GM21526 (cell line): ENCODE data around the gene CNTN5.

Experiments
- ATAC-seq: cut with Tn5 transposase; IDR thresholded peaks from one replicate; pipeline ENCODE4 v1.9.1; 2021; ENCODE audit warnings: moderate library complexity; ENCODE audit not compliant: unreplicated experiment, low FRiP score

Gene CNTN5

DNA sequence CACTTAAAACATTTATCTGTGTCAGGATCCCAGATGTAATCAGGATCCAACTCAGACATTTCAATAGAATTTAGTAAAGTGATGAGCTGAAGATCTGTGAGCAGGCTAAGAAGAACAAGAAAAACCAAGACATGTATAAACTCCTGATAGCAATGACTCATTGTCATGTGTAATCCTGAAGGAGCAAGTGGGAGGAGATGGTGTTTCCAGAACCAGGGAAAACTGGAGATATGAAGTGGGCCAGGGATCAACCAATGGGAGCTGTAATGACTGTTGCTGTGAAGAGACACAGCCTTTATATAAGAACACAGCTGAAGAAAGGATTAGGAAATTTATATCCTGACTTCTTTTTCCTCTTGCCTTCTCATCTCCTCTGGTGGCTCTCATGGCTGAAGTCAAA is 983.8 kb downstream of the CNTN5 start:
- no peak for ATAC-seq

DNA sequence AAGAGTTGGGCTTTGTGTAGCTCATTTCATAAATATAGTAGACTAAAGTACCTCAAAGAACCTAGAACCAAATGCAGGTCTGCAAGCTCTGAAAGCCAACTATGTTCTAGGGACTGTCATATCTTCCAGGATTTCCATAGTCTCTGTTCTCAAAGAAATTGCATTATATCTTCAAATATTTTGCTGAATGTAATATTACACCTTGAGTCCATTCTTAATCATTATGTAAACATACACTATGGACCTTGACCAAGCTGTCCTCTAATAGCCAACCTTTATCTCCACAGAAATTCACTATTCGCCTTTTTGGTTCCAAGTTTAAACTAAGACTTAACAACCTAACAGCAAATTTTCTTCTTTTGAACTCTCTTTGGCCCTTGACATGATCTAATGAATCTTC is 987.7 kb downstream of the CNTN5 start:
- ATAC-seq: no peak

DNA sequence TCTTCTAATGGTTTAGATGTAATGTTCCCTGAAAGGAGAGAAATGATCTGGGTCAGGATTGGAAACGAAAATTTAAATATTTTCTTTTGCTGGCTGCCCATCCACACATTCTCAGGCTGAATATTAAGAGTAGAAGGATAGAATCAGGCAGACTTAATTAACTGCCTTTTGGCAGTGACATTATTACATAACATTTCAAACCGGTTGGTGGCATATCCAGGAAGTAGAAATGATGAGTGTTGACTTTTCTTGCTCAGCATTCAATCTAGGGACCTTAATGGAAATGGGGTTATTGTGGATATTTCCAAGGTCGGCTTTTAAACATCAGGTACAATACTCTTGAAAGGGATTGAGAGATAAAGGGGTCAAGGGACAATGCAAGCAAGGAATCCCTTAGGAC is 989.0 kb downstream of the CNTN5 start:
- ATAC-seq: no peak

- no peak for ATAC-seq
These were observed 989.6 kb downstream of the CNTN5 start for GRCh38 chr11:100010393-100010792.

GRCh38 chr11:100011697-100012096 is 990.9 kb downstream of the CNTN5 start:
- no peak for ATAC-seq

DNA sequence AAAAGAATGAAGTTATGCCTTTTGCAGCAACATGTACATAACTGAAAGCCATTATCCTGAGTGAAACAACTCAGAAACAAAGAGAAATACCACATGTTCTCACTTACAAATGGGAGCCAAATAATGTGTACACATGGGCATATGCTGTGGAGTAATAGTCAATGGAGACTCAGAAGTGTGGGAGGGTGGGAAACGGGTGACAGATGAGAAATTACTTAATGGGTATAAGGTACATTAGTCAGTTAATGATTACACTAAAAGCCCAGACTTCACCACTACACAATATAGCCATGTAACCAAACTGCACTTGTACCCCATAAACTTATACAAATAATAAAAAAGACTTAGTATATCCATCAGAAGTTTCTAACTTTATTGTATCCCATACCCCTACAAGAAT is 992.3 kb downstream of the CNTN5 start:
- no peak for ATAC-seq

- ATAC-seq: no peak
These were observed 1011.2 kb downstream of the CNTN5 start for GRCh38 chr11:100031973-100032372.

DNA sequence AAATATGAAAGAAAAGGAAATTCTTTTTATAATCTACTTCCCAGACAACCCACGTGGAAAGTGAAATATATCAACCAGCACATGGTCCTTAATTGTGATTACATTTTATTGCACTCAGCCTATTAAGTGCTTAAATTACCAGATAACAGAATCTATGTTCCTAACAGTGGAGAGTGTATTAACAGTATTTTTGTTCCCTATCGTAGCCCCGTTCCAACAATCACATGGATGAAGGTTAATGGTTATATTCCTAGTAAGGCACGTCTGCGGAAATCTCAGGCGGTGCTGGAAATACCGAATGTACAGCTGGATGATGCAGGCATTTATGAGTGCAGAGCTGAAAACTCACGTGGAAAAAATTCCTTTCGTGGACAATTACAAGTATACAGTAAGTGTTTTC is 1040.3 kb downstream of the CNTN5 start:
- ATAC-seq: no peak

DNA sequence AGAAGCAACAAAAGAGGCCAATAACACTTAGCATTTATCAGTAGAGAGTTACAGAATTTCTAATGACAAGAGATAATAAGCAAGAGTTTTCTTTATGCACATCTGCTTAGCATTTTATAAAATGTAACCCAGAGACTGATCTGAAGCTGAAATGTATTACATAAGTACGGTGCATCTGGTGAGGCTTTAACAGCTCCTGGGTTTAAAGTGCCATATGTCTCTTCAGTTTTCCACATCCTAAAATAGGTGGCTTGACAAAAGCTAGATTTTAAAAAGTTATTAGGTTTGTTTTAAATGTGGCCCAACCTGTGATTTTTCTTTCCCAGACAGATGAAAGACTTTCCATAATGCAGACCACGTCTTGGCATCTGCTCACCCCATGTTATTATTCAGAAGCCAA is 1045.7 kb downstream of the CNTN5 start:
- ATAC-seq: no peak

DNA sequence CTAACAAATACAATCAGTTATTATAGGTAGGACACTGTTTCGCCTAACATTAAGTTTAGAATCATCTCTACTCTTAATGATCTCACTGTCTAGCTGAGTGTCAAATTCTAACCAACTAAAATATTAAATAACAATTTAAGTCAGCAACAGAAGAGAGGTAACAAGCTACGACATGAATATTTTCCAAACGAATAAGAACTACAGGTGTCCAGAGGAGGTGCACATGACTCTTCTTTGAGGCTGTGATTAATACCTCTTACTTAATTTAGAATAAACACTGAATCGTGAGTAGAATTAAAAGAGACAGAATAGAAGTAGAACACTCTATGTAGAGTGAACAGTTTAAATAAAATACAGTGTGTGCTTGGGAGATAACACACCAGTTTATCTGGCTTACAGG is 1047.4 kb downstream of the CNTN5 start:
- ATAC-seq: no peak

DNA sequence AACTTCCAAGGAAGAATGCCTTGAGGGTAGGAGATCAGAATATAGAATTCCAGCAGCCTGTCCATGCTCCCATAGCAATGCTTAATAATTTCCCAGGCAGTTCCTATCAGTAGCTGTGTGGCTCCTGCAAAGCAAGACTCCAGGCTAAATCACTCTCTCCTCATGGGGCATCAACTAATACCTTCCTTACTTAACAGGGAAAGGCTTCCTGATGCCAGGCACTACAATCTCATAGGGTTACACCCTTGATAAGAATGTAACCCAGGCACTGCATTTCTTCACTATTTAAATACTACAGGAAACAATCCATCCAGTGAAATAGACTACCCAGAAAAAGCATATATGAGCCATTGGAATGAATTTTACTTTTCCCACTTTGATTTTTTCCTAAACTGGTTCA is 1051.4 kb downstream of the CNTN5 start:
- ATAC-seq: no peak

GRCh38 chr11:100080381-100080780 is 1059.6 kb downstream of the CNTN5 start:
- ATAC-seq: no peak

GRCh38 chr11:100080821-100081220 is 1060.1 kb downstream of the CNTN5 start:
- ATAC-seq: no peak

DNA sequence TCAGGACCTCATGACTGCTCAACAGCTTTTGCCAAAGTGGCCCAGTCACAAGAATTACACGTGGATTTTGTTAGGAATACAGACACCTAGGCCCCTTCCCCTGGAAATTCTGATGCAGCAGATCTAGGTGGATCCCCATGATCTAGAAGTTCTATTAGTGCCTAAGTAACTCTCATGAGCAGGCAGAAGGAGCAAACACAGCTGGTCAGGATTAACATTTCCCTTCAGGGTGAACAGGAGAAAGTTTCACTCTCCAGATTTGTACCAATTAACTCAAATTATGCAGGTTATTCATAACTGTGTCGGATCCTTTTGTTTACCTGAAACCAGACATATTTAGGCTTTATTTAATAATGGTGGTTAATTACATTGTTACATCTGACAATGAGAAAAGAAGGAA is 1072.9 kb downstream of the CNTN5 start:
- no peak for ATAC-seq

DNA sequence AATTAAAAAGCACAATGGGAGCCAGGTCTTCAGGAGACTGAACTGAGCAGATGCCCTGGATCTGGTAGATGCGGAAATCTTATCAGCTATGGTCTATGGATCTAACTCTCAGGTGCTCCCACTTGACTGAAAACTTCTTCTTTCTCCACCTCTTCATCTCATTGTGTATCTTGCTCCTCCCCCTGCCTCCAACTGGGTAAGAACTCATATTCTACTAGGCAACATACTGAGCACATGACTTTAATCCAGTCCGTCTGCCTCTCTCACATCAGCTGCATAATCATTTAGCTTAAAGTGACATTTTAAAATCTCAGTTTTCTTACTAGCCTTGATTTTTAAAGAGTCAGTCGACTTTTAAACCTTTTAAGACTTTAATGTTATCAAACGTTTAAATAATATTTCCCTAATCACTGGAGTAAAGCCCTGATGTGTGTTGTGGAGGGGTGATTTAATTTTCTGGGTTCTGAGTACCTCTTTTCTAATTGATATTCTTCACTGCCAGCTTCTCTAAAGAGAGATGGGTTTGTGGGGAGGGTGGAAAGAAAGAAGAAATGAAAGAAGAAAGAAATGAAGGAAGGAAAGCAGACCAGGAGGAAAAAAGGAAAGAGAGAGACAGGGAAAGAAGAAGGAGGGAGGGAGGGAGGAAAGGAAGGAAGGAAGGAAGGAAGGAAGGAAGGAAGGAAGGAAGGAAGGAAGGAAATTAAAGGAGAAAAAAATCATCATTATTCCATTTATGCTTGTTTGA is 1073.5 kb downstream of the CNTN5 start:
- ATAC-seq: no peak

GRCh38 chr11:100095809-100096208 is 1075.1 kb downstream of the CNTN5 start:
- ATAC-seq: no peak

DNA sequence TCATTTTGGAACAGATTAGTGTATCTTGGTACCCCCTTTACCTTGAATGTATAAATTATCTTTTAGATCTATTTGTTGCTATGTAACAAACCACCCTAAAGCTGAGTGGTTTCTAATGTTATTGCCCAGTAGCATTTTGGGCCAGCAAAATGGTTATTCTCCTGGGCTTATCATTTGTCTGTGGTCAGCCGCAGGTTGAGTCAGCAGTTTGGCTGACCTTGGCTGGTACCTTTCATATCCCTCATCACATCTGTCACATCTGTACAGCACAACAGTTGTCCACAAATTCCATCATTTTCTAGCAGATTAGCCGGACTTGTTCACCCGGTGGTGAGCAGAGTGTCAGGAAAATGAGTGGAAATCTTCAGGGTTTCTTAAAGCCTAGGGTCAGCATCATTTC is 1077.8 kb downstream of the CNTN5 start:
- no peak for ATAC-seq

- ATAC-seq: no peak
These were observed 1084.7 kb downstream of the CNTN5 start for GRCh38 chr11:100105255-100105981.

DNA sequence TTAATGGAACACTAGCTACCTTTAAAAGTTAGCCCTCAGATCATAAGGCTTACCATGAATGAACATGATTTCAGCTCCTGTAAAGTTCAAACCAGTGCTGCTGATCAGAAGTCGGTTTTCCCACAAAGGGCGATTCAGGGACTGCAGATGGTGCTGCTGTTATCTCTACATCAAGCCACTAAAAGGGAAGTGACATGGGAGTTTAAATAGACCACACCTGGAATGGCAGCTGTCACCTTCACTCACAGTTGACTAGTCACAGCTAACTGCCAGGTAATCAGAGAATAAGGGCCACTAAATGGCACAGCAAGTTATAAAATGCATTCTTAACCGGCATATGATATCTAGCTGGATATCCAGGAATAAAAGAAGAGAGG is 1085.2 kb downstream of the CNTN5 start:
- no peak for ATAC-seq

GRCh38 chr11:100119176-100119575 is 1098.4 kb downstream of the CNTN5 start:
- no peak for ATAC-seq

GRCh38 chr11:100133114-100133513 is 1112.4 kb downstream of the CNTN5 start:
- ATAC-seq: no peak

DNA sequence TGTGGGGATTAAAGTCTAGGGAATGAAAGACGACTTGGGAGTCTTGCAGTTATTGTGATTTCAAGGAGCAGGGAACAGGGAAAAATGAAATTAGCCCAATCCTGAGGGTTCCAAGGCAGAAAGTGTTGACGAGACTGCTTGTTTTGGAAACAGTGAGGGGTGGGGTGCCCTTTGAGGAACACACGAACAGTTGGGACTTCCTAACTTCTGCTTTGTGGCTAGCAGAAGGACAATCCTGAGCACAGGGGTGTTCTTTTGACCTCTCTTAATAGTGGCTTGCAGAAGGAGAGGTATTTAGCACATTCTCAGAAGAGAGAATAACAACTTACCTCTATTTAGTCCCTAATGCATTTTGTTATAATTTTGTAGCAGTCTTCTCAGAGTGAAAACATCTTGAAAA is 1120.5 kb downstream of the CNTN5 start:
- no peak for ATAC-seq
